Lung (tissue), 12 donors: Measurements from ENCODE around the gene CUL3. TPM values are rescaled to one million over a fixed set of nuclear protein-coding genes. Genes with fewer than 3 reads are reported as not detected.
"Not testable (repeated sequence)": the region's sequence is repeated elsewhere in the genome, so short reads cannot be mapped to it uniquely, and the experiment has no call there.

Source experiments
- ATAC-seq: fragments of 200-7000 bp; cut with Tn5 transposase; one replicate; pipeline ENCODE4 v1.9.1; 2020; ENCODE audit warnings: moderate number of reproducible peaks; ENCODE audit not compliant: insufficient read depth, low FRiP score
- DNase-seq, 3 donors: peaks; one replicate each; pipeline ENCODE4 v3.0.0-alpha.2; 2013 to 2017
- H3K27ac ChIP-seq, 2 donors: one replicate each; pipeline ENCODE4 v1.5.1; 2013; ENCODE audit warnings: mild to moderate bottlenecking in 2 of 2, moderate library complexity in 2 of 2, control low read depth in 1 of 2, inconsistent platforms in 1 of 2, low read depth in 1 of 2, low read length in 1 of 2
- H3K27me3 ChIP-seq, 3 donors: one replicate each; pipeline ENCODE4 v1.5.1; 2013; ENCODE audit warnings: low read length in 2 of 3; ENCODE audit not compliant: control insufficient read depth in 3 of 3, insufficient read depth in 3 of 3
- H3K36me3 ChIP-seq, 4 donors: one replicate each; pipeline ENCODE4 v1.5.1; 2013; ENCODE audit warnings: low read length in 4 of 4, mild to moderate bottlenecking in 1 of 4, moderate library complexity in 1 of 4; ENCODE audit not compliant: control insufficient read depth in 4 of 4, insufficient read depth in 4 of 4
- H3K4me1 ChIP-seq, 5 donors: one replicate each; pipeline ENCODE4 v1.5.1; 2013; ENCODE audit warnings: low read length in 5 of 5, mild to moderate bottlenecking in 2 of 5, moderate library complexity in 1 of 5; ENCODE audit not compliant: control insufficient read depth in 5 of 5, insufficient read depth in 5 of 5
- H3K4me3 ChIP-seq: one replicate; pipeline ENCODE4 v1.5.1; 2013; ENCODE audit warnings: mild to moderate bottlenecking, control low read depth, moderate library complexity
- H3K9ac ChIP-seq, 2 donors: one replicate each; pipeline ENCODE4 v1.5.1; 2013; ENCODE audit warnings: low read length in 2 of 2, control low read depth in 1 of 2; ENCODE audit not compliant: insufficient read depth in 1 of 2
- H3K9me3 ChIP-seq, 4 donors: one replicate each; pipeline ENCODE4 v1.5.1; 2013; ENCODE audit warnings: low read length in 3 of 4, mild to moderate bottlenecking in 1 of 4, moderate library complexity in 1 of 4; ENCODE audit not compliant: control insufficient read depth in 4 of 4, insufficient read depth in 3 of 4
- CTCF ChIP-seq: IDR thresholded peaks from 2 replicates; pipeline ENCODE4 v1.5.1; 2012; ENCODE audit warnings: mild to moderate bottlenecking; ENCODE audit errors: control extremely low read depth, extremely low read depth
- WGBS, 2 donors: extraction: QIAGEN DNeasy Blood & Tissue Kit; methylation state at CpG; one replicate each; pipeline ENCODE4 v1.1.7; 2013; 5-methylcytosine and 5-hydroxymethylcytosine counted together
- polyA plus RNA-seq, 2 donors: library from polyadenylated mRNA; stranded (reverse); fragments of 200-250 nt; gene quantifications; one replicate each; pipeline ENCODE4 v1.2.1, GENCODE V29; 2013
- total RNA-seq, 2 donors: library from RNA; depleted of rRNA in 1 of 2; stranded (reverse); fragments of >200 nt in 1 of 2; gene quantifications; one replicate each; pipeline ENCODE4 v1.2.1, GENCODE V29; 2014 to 2021
- donor health status: control.
- donor health status: control.
- donor health status: Bipolar disorder and iron deficiency.
- donor health status: healthy.
- donor health status: DM: yes; HTN: yes; CAD: no.

The CUL3 gene
- total and polyA plus RNA-seq, 4 donors, result 45.5 to 120 (median 64.6) TPM

GRCh38 chr2:224492531-224492930, 92.6 kb downstream of the CUL3 start:
- H3K36me3 ChIP-seq, result peaks cover 8 to 23% (median 17%) of the 10 kb centered on the region in 4 donors
- no peak overlapping the region for H3K27ac ChIP-seq
- no peak for ATAC-seq
- no peak for TF ChIP-seq CTCF
- no peaks in the 10 kb centered on the region for H3K27me3 ChIP-seq
- WGBS, 2 donors, result 97% methylated on average over 2 of the region's 2 CpGs
- H3K9me3 ChIP-seq, result no peaks in the 10 kb centered on the region
- no peak overlapping the region for H3K9ac ChIP-seq
- no peak overlapping the region for H3K4me3 ChIP-seq
- no peaks in the 10 kb centered on the region for H3K4me1 ChIP-seq
- DNase-seq, result no peak

GRCh38 chr2:224487940-224488339, 97.2 kb downstream of the CUL3 start:
- H3K27ac ChIP-seq, ATAC-seq, H3K27me3 ChIP-seq, H3K9me3 ChIP-seq, DNase-seq, H3K4me1 ChIP-seq, H3K4me3 ChIP-seq, H3K9ac ChIP-seq: not testable (repeated sequence)
- H3K36me3 ChIP-seq, result peaks cover 3 to 19% (median 8%) of the 10 kb centered on the region in 4 donors
- WGBS, 2 donors, result 98 to 99% methylated on average over 4 of the region's 4 CpGs

GRCh38 chr2:224485081-224486014, 99.8 kb downstream of the CUL3 start:
- Histone ChIP-seq H3K27ac (peak overlapping the region in 1 of 2 donors; percentile 90), H3K36me3 (peaks cover 0 to 15% (median 3%) of the 10 kb centered on the region in 4 donors)
- H3K4me1 ChIP-seq, H3K9ac ChIP-seq, H3K4me3 ChIP-seq, H3K27me3 ChIP-seq, H3K9me3 ChIP-seq: not testable (repeated sequence)
- 59 to 72% methylated on average over 18 of the region's 18 CpGs for WGBS, 2 donors
- peak; percentile 64 to 81 (median 78) for DNase-seq
- ATAC-seq, result peak; percentile 66

GRCh38 chr2:224479826-224480225, 105.3 kb downstream of the CUL3 start:
- ATAC-seq, result no peak
- Histone ChIP-seq H3K9ac (no peak overlapping the region), H3K36me3 (peaks cover 14 to 27% (median 23%) of the 10 kb centered on the region in 4 donors), H3K27me3 (no peaks in the 10 kb centered on the region), H3K27ac (no peak overlapping the region), H3K4me1 (peaks cover 0 to 4% (median 0%) of the 10 kb centered on the region in 5 donors), H3K9me3 (no peaks in the 10 kb centered on the region), H3K4me3 (no peak overlapping the region)
- no peak for DNase-seq
- WGBS, 2 donors, result 84 to 86% methylated on average over 2 of the region's 2 CpGs
- no peak for TF ChIP-seq CTCF
